HCT116 (cell line): ENCODE results near the gene OSGEPL1. TPM values are rescaled to one million over a fixed set of nuclear protein-coding genes. Genes with fewer than 3 reads are reported as not detected.

Source experiments
- ATAC-seq: fragments of 200-7000 bp; cut with Tn5 transposase; 2 replicates; pipeline ENCODE4 v1.9.1; 2020; ENCODE audit warnings: mild to moderate bottlenecking, moderate library complexity
- BruUV-seq: library from RNA; stranded (reverse); fragments of 400-500 nt; replicated peaks from 2 replicates; lab custom pipeline; 2021; lab: Mats Ljungman, UMichigan
- CTCF ChIA-PET: fragments of 300-600 bp; sonication (Branson Sonifier 250); formaldehyde crosslinking; loops from one replicate; lab custom pipeline; 2021; ENCODE audit warnings: antibody characterized with exemption; lab: Charles Lee
- POLR2A ChIA-PET: fragments of 300-600, 350-600 bp; sonication (Branson Sonifier 250); formaldehyde crosslinking; loops from one replicate; lab custom pipeline; 2021; ENCODE audit warnings: antibody characterized with exemption; lab: Charles Lee
- RAD21 ChIA-PET, 2 experiments: fragments of 300-600 bp; sonication (Branson Sonifier 250); formaldehyde crosslinking; loops; one replicate each; lab custom pipeline; 2023; ENCODE audit warnings: low total read pairs in 2 of 2; ENCODE audit not compliant: uncharacterized antibody in 2 of 2, unreplicated experiment in 2 of 2, low non-redundant PET in 1 of 2; lab: Charles Lee
- DNase-seq: peaks from one replicate; pipeline ENCODE4 v3.0.0-alpha.2; 2010; ENCODE audit warnings: low read depth, low spot score
- H2AFZ ChIP-seq: fragments of 200-600 bp; shearing (Covaris generic), sonication (generic); 2 replicates; pipeline ENCODE4 v1.6.1; 2017; ENCODE audit warnings: low read depth, mixed run types, mixed read lengths, antibody characterized with exemption, low read length; ENCODE audit not compliant: poor library complexity, severe bottlenecking
- H3K27ac ChIP-seq: 2 replicates; pipeline ENCODE4 v1.5.1; 2012; ENCODE audit warnings: low read depth, low read length
- H3K27me3 ChIP-seq: fragments of 200-600 bp; sonication (generic); 2 replicates; pipeline ENCODE4 v1.6.1; 2016; ENCODE audit warnings: mixed run types, low read length, mixed read lengths; ENCODE audit not compliant: insufficient read depth
- H3K36me3 ChIP-seq, 2 experiments: fragments of 200-500 bp in 1 of 2; fragments of 200-600 bp in 1 of 2; sonication (Bioruptor generic) in 1 of 2; sonication (generic) in 1 of 2; 2 replicates each; pipeline versions ENCODE4 v1.5.1 to v1.6.1; 2014 to 2016; ENCODE audit warnings: low read length in 2 of 2, inconsistent platforms in 1 of 2, mixed read lengths in 1 of 2, mixed run types in 1 of 2; ENCODE audit not compliant: insufficient read depth in 2 of 2, control insufficient read depth in 1 of 2
- H3K4me1 ChIP-seq, 2 experiments: fragments of 200-600 bp in 1 of 2; sonication (generic) in 1 of 2; 2 replicates each; pipeline versions ENCODE4 v1.5.1 to v1.6.1; 2012 to 2017; ENCODE audit warnings: low read length in 2 of 2, inconsistent platforms in 1 of 2, mild to moderate bottlenecking in 1 of 2, mixed read lengths in 1 of 2, mixed run types in 1 of 2, moderate library complexity in 1 of 2; ENCODE audit not compliant: insufficient read depth in 2 of 2, control insufficient read depth in 1 of 2
- H3K4me2 ChIP-seq: fragments of 200-600 bp; sonication (generic); 2 replicates; pipeline ENCODE4 v1.6.1; 2017; ENCODE audit warnings: mixed run types, low read length, mixed read lengths
- H3K4me3 ChIP-seq, 2 experiments: fragments of 200-600 bp in 1 of 2; sonication (generic) in 1 of 2; replicated peaks in 1 of 2; 2 replicates each; pipeline ENCODE4 v1.5.1; 2011 to 2016; ENCODE audit warnings: low read length in 2 of 2, control low read depth in 1 of 2, low read depth in 1 of 2, mild to moderate bottlenecking in 1 of 2, mixed read lengths in 1 of 2, mixed run types in 1 of 2
- H3K79me2 ChIP-seq: fragments of 200-600 bp; sonication (generic); 2 replicates; pipeline ENCODE4 v1.6.1; 2017; ENCODE audit warnings: mild to moderate bottlenecking, mixed run types, low read length, moderate library complexity, mixed read lengths; ENCODE audit not compliant: insufficient read depth
- H3K9ac ChIP-seq: fragments of 200-600 bp; sonication (generic); 2 replicates; pipeline ENCODE4 v1.6.1; 2016; ENCODE audit warnings: low read length, mixed read lengths
- H3K9me2 ChIP-seq: fragments of 200-600 bp; sonication (generic), shearing (Covaris generic); 2 replicates; pipeline ENCODE4 v1.6.1; 2017; ENCODE audit warnings: mixed run types, mild to moderate bottlenecking, moderate library complexity; ENCODE audit not compliant: insufficient read depth
- H3K9me3 ChIP-seq, 2 experiments: fragments of 200-500 bp in 1 of 2; fragments of 200-600 bp in 1 of 2; sonication (Bioruptor generic) in 1 of 2; sonication (generic) in 1 of 2; 2 replicates each; pipeline ENCODE4 v1.6.1; 2014 to 2017; ENCODE audit warnings: low read length in 2 of 2, mixed read lengths in 2 of 2, inconsistent platforms in 1 of 2, low read depth in 1 of 2, mild to moderate bottlenecking in 1 of 2, mixed run types in 1 of 2, moderate library complexity in 1 of 2; ENCODE audit not compliant: control insufficient read depth in 1 of 2, insufficient read depth in 1 of 2
- H4K20me1 ChIP-seq: fragments of 200-600 bp; sonication (generic), shearing (Covaris generic); 2 replicates; pipeline ENCODE4 v1.6.1; 2017; ENCODE audit warnings: mixed run types, mild to moderate bottlenecking, moderate library complexity; ENCODE audit not compliant: insufficient read depth
- CBX3 ChIP-seq: IDR thresholded peaks from 2 replicates; pipeline ENCODE4 v1.6.1; 2012; ENCODE audit warnings: low read depth
- CEBPB ChIP-seq: IDR thresholded peaks from 2 replicates; pipeline ENCODE4 v1.6.1; 2012; ENCODE audit warnings: low read depth
- CTCF ChIP-seq, 3 experiments: fragments of 200-600 bp in 1 of 3; sonication (generic) in 1 of 3; IDR thresholded peaks in 2 of 3; conservative IDR thresholded peaks in 1 of 3; 2 replicates each; pipeline ENCODE4 v1.5.1; 2012 to 2017; ENCODE audit warnings: low read depth in 2 of 3, low read length in 2 of 3, antibody characterized with exemption in 1 of 3, borderline replicate concordance in 1 of 3, control low read depth in 1 of 3, mild to moderate bottlenecking in 1 of 3, mixed read lengths in 1 of 3, mixed run types in 1 of 3, moderate library complexity in 1 of 3; ENCODE audit not compliant: insufficient read depth in 1 of 3
- EGR1 ChIP-seq: IDR thresholded peaks from 2 replicates; pipeline ENCODE4 v1.6.1; 2012; ENCODE audit warnings: low read depth
- ELF1 ChIP-seq: IDR thresholded peaks from 2 replicates; pipeline ENCODE4 v1.6.1; 2012; ENCODE audit warnings: low read depth, borderline replicate concordance
- EZH2 ChIP-seq: fragments of 200-600 bp; sonication (generic); IDR thresholded peaks from 2 replicates; pipeline ENCODE4 v1.6.1; 2017; ENCODE audit warnings: antibody characterized with exemption, mixed run types
- EZH2phosphoT487 ChIP-seq: fragments of 200-600 bp; IDR thresholded peaks from 2 replicates; pipeline ENCODE4 v1.6.1; 2018; ENCODE audit warnings: antibody characterized with exemption, borderline replicate concordance
- REST ChIP-seq: IDR thresholded peaks from 2 replicates; pipeline ENCODE4 v1.6.1; 2012; ENCODE audit warnings: low read depth
- SIN3A ChIP-seq: IDR thresholded peaks from 2 replicates; pipeline ENCODE4 v1.6.1; 2012; ENCODE audit warnings: low read depth
- SP1 ChIP-seq: IDR thresholded peaks from 2 replicates; pipeline ENCODE4 v1.6.1; 2012; ENCODE audit warnings: low read depth
- SRF ChIP-seq: IDR thresholded peaks from 2 replicates; pipeline ENCODE4 v1.6.1; 2012; ENCODE audit warnings: low read depth
- TCF7L2 ChIP-seq: IDR thresholded peaks from 2 replicates; pipeline ENCODE4 v1.7.0; 2011; ENCODE audit warnings: borderline replicate concordance, inconsistent platforms; ENCODE audit not compliant: insufficient read depth, insufficient read length; ENCODE audit errors: extremely low read depth
- YY1 ChIP-seq: IDR thresholded peaks from 2 replicates; pipeline ENCODE4 v1.6.1; 2011; ENCODE audit warnings: low read length, low read depth, moderate library complexity, mild to moderate bottlenecking; ENCODE audit not compliant: insufficient replicate concordance; ENCODE audit errors: extremely low read depth
- ZBTB33 ChIP-seq: IDR thresholded peaks from 2 replicates; pipeline ENCODE4 v1.6.1; 2011; ENCODE audit warnings: mild to moderate bottlenecking, low read length, moderate library complexity; ENCODE audit not compliant: insufficient replicate concordance; ENCODE audit errors: extremely low read depth
- ZNF274 ChIP-seq: fragments of 200-500 bp; sonication (Bioruptor generic); IDR thresholded peaks from 2 replicates; pipeline ENCODE4 v1.6.1; 2014; ENCODE audit warnings: mild to moderate bottlenecking, low read depth, low read length, inconsistent platforms
- intact Hi-C: fragments of 100-400 bp; cut with micrococcal nuclease; formaldehyde crosslinking; loops from 2 replicates; pipeline ENCODE4 v1.10.0; 2022
- total RNA-seq: library from RNA; stranded (reverse); gene quantifications from one replicate; pipeline ENCODE4 v1.2.1, GENCODE V29; 2021; ENCODE audit not compliant: unreplicated experiment

Gene OSGEPL1
- total RNA-seq, 1 experiment from 2014 or later: 11.2 TPM

GRCh38 chr2:189726849-189727248, 35.7 kb downstream of the OSGEPL1 start (continued):
- TF ChIP-seq ZBTB33 (no peak), TCF7L2 (no peak), ZNF274 (no peak)

- H3K36me3 ChIP-seq: no peaks in the 10 kb centered on the region
- H3K79me2 ChIP-seq: no peaks in the 10 kb centered on the region
- no peak overlapping the region for H3K4me2 ChIP-seq
- no peak for ATAC-seq
- no peak overlapping the region for H2AFZ ChIP-seq
- no peak overlapping the region for H3K4me3 ChIP-seq
- H3K9me3 ChIP-seq: no peaks in the 10 kb centered on the region
- CTCF ChIA-PET: no interaction called here
- BruUV-seq: no TSS peak
- no peak for DNase-seq
- no peaks in the 10 kb centered on the region for H3K4me1 ChIP-seq
- no peaks in the 10 kb centered on the region for H3K9me2 ChIP-seq
- RAD21 ChIA-PET: no interaction called here
- intact Hi-C loops: no loop called here
- H3K27ac ChIP-seq: no peak overlapping the region
- no peak overlapping the region for H3K9ac ChIP-seq
- H4K20me1 ChIP-seq: no peaks in the 10 kb centered on the region
- H3K27me3 ChIP-seq: no peaks in the 10 kb centered on the region
- POLR2A ChIA-PET: no interaction called here
- TF ChIP-seq REST (no peak), EZH2 (no peak), EGR1 (no peak), CEBPB (no peak), CTCF (IDR thresholded peaks at IDR 0.05 in 2 of 3, conservative IDR thresholded peaks at IDR 0.05 in 1 of 3; ENCODE audit: borderline replicate concordance in 1 of 3, insufficient read depth in 1 of 3, low read depth in 2 of 3, low read length in 2 of 3) (no peak), ZNF274 (no peak), YY1 (no peak), EZH2phosphoT487 (no peak), SIN3A (no peak), TCF7L2 (no peak), CBX3 (no peak), SRF (no peak), ELF1 (no peak), SP1 (no peak), ZBTB33 (no peak)
Measured at GRCh38 chr2:189726271-189726670, 36.3 kb downstream of the OSGEPL1 start.
